GM12874 (cell line): ENCODE results near the gene AP2A1.

Source experiments
- TF ChIP-seq, protein P1 (sequence below): IDR thresholded peaks from 2 replicates; pipeline ENCODE4 v1.5.1; 2011; ENCODE audit warnings: low read depth, mild to moderate bottlenecking, control low read depth, low read length, moderate library complexity; ENCODE audit not compliant: insufficient read depth

The AP2A1 gene

DNA sequence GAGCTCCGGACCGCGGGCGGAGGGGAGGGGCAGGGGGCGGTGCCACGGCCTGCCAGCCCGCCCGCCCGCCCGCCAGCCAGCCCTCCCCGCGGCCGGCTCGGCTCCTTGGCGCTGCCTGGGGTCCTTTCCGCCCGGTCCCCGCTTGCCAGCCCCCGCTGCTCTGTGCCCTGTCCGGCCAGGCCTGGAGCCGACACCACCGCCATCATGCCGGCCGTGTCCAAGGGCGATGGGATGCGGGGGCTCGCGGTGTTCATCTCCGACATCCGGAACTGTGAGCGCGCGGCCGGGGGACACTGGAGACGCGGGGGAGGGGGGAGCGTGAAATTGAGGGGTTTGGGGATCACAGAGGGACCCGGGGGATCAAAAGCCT lies at the start of gene AP2A1:
Gene AP2A1, plus strand, starts transcription at position 72 of the 370 bp plus-strand sequence. Its CDS starts 133 bp downstream, at position 205.
- TF ChIP-seq, protein P1, sequence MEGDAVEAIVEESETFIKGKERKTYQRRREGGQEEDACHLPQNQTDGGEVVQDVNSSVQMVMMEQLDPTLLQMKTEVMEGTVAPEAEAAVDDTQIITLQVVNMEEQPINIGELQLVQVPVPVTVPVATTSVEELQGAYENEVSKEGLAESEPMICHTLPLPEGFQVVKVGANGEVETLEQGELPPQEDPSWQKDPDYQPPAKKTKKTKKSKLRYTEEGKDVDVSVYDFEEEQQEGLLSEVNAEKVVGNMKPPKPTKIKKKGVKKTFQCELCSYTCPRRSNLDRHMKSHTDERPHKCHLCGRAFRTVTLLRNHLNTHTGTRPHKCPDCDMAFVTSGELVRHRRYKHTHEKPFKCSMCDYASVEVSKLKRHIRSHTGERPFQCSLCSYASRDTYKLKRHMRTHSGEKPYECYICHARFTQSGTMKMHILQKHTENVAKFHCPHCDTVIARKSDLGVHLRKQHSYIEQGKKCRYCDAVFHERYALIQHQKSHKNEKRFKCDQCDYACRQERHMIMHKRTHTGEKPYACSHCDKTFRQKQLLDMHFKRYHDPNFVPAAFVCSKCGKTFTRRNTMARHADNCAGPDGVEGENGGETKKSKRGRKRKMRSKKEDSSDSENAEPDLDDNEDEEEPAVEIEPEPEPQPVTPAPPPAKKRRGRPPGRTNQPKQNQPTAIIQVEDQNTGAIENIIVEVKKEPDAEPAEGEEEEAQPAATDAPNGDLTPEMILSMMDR = no peak

DNA sequence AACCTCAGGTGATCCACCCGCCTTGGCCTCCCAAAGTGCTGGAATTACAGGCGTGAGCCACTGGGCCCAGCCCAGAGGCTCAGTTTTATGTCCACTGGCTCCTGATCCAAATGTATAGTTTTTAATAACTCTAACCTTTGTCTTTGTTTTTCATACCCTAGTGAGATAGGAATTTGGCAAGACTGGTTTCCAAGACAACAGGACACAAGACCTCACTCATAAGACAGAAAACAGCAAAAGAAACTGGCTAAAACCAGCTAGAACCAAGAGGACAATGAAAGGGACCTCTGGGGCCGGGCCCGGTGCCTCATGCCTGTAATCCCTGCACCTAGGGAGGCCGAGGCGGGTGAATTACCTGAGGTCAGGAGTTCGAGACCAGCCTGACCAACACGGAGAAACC lies 48.3 kb upstream of the AP2A1 start:
- TF ChIP-seq, protein P1 = no peak

DNA sequence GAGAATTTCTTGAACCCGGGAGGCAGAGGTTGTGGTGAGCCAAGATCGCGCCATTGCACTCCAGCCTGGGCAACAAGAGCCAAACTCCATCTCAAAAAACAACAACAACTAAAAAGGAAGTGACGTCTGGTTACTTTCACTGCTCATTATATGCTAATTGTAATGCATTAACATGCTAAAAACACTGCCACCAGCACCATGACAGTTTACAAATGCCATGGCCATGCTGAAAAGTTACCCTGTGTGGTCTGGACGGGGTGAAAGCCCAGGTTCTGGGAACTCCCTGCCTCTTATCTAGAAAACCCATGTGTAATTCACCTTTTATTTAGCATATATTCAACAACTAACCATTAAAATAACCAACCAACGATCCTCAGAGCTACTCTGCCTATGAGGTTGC lies 47.8 kb upstream of the AP2A1 start:
- TF ChIP-seq, protein P1 = no peak

DNA sequence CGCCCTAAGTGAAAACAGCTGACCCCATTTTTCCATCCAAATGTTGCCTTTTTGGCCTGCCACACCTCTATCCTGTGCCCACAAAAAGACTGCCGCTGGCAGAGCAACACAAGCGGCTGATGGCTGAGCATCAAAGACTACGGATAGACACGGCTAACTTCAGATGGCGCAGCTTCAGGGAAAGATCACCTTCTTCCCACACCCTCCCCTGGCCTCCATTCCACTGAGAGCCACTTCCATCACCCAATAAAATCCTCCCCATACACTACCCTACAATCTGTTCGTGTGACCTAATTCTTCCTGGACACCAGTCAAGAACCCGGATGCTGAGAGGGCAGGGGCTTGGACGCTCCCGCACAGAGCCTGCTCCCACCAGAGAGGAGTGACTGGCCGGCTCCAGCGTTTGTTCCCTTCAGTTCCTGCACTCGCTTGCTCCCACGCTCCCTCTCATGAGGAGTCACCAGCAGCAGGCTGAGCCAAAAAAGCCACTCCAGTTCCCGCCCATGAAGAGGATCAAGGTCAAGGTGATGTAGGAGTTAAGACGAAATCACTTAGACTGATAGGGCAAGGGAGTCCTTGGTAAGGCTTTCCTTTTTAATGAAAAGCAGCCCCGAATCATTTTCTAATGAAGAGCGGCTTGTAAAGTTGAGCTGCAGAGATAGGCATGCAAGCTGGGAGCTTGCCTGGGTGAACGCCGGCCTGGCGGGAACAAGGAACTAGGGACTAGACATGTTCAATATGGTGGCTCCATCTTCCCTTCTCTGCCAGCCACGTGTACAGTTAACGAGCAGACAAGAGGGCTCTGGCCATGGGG lies 39.4 kb upstream of the AP2A1 start:
- TF ChIP-seq, protein P1 = no peak

DNA sequence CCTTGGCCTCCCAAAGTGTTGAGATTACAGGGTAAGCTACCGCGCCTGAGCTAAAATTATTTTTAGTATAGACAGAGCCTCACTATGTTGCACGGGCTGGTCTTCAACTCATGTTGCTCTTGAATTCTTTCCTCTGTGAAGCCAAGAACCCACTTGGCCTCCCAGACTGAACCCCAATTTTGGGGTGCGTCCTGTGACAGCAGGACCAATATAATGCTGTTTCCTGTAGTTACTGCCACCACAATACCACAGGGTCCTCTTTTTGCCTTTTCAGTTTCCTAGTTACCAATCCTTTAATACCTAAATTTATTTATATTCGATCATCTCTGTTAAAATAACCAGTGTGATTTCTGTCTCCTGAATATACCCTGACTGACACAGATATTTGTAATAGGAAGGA lies 36.6 kb upstream of the AP2A1 start:
- TF ChIP-seq, protein P1 = no peak

DNA sequence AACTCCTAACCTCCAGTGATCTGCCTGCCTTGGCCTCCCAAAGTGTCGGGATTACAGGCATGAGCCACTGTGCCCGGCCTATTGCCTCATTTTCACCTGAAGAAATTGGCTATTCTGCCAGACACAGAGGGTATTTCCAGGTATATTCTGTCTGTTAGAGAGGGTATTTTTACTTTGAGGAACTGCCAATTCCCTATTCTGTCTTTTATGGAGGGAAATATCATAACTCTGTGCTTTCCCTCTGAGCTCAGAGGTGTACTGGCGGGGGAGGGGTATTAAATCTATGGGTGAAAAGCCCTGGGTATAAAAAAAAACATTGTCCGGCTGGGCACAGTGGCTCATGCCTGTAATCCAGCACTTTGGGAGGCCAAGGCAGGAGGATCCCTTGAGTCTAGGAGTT lies 28.5 kb upstream of the AP2A1 start:
- TF ChIP-seq, protein P1 = no peak

DNA sequence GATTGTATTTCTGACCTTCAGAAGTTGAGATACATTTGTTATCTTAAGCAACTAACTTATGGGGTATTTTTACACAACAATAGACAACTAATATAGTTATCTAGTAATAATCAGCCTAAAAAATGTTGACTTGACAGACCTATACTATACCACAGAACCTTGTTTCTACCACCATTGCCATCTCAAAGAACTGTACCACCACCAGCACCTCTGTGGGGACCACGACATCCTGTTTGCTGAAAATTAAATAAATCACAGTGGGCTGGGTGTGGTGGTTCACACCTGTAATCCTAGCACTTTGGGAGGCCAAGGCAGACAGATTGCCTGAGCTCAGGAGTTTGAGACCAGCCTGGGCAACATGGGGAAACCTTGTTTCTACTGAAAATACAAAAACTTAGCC lies 27.7 kb upstream of the AP2A1 start:
- TF ChIP-seq, protein P1 = no peak
